HCT116 (cell line): ENCODE measurements around the gene CADPS2. TPM values are rescaled to one million over a fixed set of nuclear protein-coding genes. Genes with fewer than 3 reads are reported as not detected.

ENCODE experiments used
- ATAC-seq: fragments of 200-7000 bp; cut with Tn5 transposase; 2 replicates; pipeline ENCODE4 v1.9.1; 2020; ENCODE audit warnings: mild to moderate bottlenecking, moderate library complexity
- BruUV-seq: library from RNA; stranded (reverse); fragments of 400-500 nt; replicated peaks from 2 replicates; lab custom pipeline; 2021; lab: Mats Ljungman, UMichigan
- CTCF ChIA-PET: fragments of 300-600 bp; sonication (Branson Sonifier 250); formaldehyde crosslinking; loops from one replicate; lab custom pipeline; 2021; ENCODE audit warnings: antibody characterized with exemption; lab: Charles Lee
- POLR2A ChIA-PET: fragments of 300-600, 350-600 bp; sonication (Branson Sonifier 250); formaldehyde crosslinking; loops from one replicate; lab custom pipeline; 2021; ENCODE audit warnings: antibody characterized with exemption; lab: Charles Lee
- RAD21 ChIA-PET, 2 experiments: fragments of 300-600 bp; sonication (Branson Sonifier 250); formaldehyde crosslinking; loops; one replicate each; lab custom pipeline; 2023; ENCODE audit warnings: low total read pairs in 2 of 2; ENCODE audit not compliant: uncharacterized antibody in 2 of 2, unreplicated experiment in 2 of 2, low non-redundant PET in 1 of 2; lab: Charles Lee
- DNase-seq: peaks from one replicate; pipeline ENCODE4 v3.0.0-alpha.2; 2010; ENCODE audit warnings: low read depth, low spot score
- H2AFZ ChIP-seq: fragments of 200-600 bp; shearing (Covaris generic), sonication (generic); 2 replicates; pipeline ENCODE4 v1.6.1; 2017; ENCODE audit warnings: low read depth, mixed run types, mixed read lengths, antibody characterized with exemption, low read length; ENCODE audit not compliant: poor library complexity, severe bottlenecking
- H3K27ac ChIP-seq: 2 replicates; pipeline ENCODE4 v1.5.1; 2012; ENCODE audit warnings: low read depth, low read length
- H3K27me3 ChIP-seq: fragments of 200-600 bp; sonication (generic); 2 replicates; pipeline ENCODE4 v1.6.1; 2016; ENCODE audit warnings: mixed run types, low read length, mixed read lengths; ENCODE audit not compliant: insufficient read depth
- H3K36me3 ChIP-seq, 2 experiments: fragments of 200-500 bp in 1 of 2; fragments of 200-600 bp in 1 of 2; sonication (Bioruptor generic) in 1 of 2; sonication (generic) in 1 of 2; 2 replicates each; pipeline versions ENCODE4 v1.5.1 to v1.6.1; 2014 to 2016; ENCODE audit warnings: low read length in 2 of 2, inconsistent platforms in 1 of 2, mixed read lengths in 1 of 2, mixed run types in 1 of 2; ENCODE audit not compliant: insufficient read depth in 2 of 2, control insufficient read depth in 1 of 2
- H3K4me1 ChIP-seq, 2 experiments: fragments of 200-600 bp in 1 of 2; sonication (generic) in 1 of 2; 2 replicates each; pipeline versions ENCODE4 v1.5.1 to v1.6.1; 2012 to 2017; ENCODE audit warnings: low read length in 2 of 2, inconsistent platforms in 1 of 2, mild to moderate bottlenecking in 1 of 2, mixed read lengths in 1 of 2, mixed run types in 1 of 2, moderate library complexity in 1 of 2; ENCODE audit not compliant: insufficient read depth in 2 of 2, control insufficient read depth in 1 of 2
- H3K4me2 ChIP-seq: fragments of 200-600 bp; sonication (generic); 2 replicates; pipeline ENCODE4 v1.6.1; 2017; ENCODE audit warnings: mixed run types, low read length, mixed read lengths
- H3K4me3 ChIP-seq, 2 experiments: fragments of 200-600 bp in 1 of 2; sonication (generic) in 1 of 2; replicated peaks in 1 of 2; 2 replicates each; pipeline ENCODE4 v1.5.1; 2011 to 2016; ENCODE audit warnings: low read length in 2 of 2, control low read depth in 1 of 2, low read depth in 1 of 2, mild to moderate bottlenecking in 1 of 2, mixed read lengths in 1 of 2, mixed run types in 1 of 2
- H3K79me2 ChIP-seq: fragments of 200-600 bp; sonication (generic); 2 replicates; pipeline ENCODE4 v1.6.1; 2017; ENCODE audit warnings: mild to moderate bottlenecking, mixed run types, low read length, moderate library complexity, mixed read lengths; ENCODE audit not compliant: insufficient read depth
- H3K9ac ChIP-seq: fragments of 200-600 bp; sonication (generic); 2 replicates; pipeline ENCODE4 v1.6.1; 2016; ENCODE audit warnings: low read length, mixed read lengths
- H3K9me2 ChIP-seq: fragments of 200-600 bp; sonication (generic), shearing (Covaris generic); 2 replicates; pipeline ENCODE4 v1.6.1; 2017; ENCODE audit warnings: mixed run types, mild to moderate bottlenecking, moderate library complexity; ENCODE audit not compliant: insufficient read depth
- H3K9me3 ChIP-seq, 2 experiments: fragments of 200-500 bp in 1 of 2; fragments of 200-600 bp in 1 of 2; sonication (Bioruptor generic) in 1 of 2; sonication (generic) in 1 of 2; 2 replicates each; pipeline ENCODE4 v1.6.1; 2014 to 2017; ENCODE audit warnings: low read length in 2 of 2, mixed read lengths in 2 of 2, inconsistent platforms in 1 of 2, low read depth in 1 of 2, mild to moderate bottlenecking in 1 of 2, mixed run types in 1 of 2, moderate library complexity in 1 of 2; ENCODE audit not compliant: control insufficient read depth in 1 of 2, insufficient read depth in 1 of 2
- H4K20me1 ChIP-seq: fragments of 200-600 bp; sonication (generic), shearing (Covaris generic); 2 replicates; pipeline ENCODE4 v1.6.1; 2017; ENCODE audit warnings: mixed run types, mild to moderate bottlenecking, moderate library complexity; ENCODE audit not compliant: insufficient read depth
- CEBPB ChIP-seq: IDR thresholded peaks from 2 replicates; pipeline ENCODE4 v1.6.1; 2012; ENCODE audit warnings: low read depth
- CTCF ChIP-seq, 3 experiments: fragments of 200-600 bp in 1 of 3; sonication (generic) in 1 of 3; IDR thresholded peaks in 2 of 3; conservative IDR thresholded peaks in 1 of 3; 2 replicates each; pipeline ENCODE4 v1.5.1; 2012 to 2017; ENCODE audit warnings: low read depth in 2 of 3, low read length in 2 of 3, antibody characterized with exemption in 1 of 3, borderline replicate concordance in 1 of 3, control low read depth in 1 of 3, mild to moderate bottlenecking in 1 of 3, mixed read lengths in 1 of 3, mixed run types in 1 of 3, moderate library complexity in 1 of 3; ENCODE audit not compliant: insufficient read depth in 1 of 3
- EGR1 ChIP-seq: IDR thresholded peaks from 2 replicates; pipeline ENCODE4 v1.6.1; 2012; ENCODE audit warnings: low read depth
- EZH2phosphoT487 ChIP-seq: fragments of 200-600 bp; IDR thresholded peaks from 2 replicates; pipeline ENCODE4 v1.6.1; 2018; ENCODE audit warnings: antibody characterized with exemption, borderline replicate concordance
- RAD21 ChIP-seq: IDR thresholded peaks from 2 replicates; pipeline ENCODE4 v1.6.1; 2012; ENCODE audit warnings: low read depth, mild to moderate bottlenecking
- SIN3A ChIP-seq: IDR thresholded peaks from 2 replicates; pipeline ENCODE4 v1.6.1; 2012; ENCODE audit warnings: low read depth
- SRF ChIP-seq: IDR thresholded peaks from 2 replicates; pipeline ENCODE4 v1.6.1; 2012; ENCODE audit warnings: low read depth
- TCF7L2 ChIP-seq: IDR thresholded peaks from 2 replicates; pipeline ENCODE4 v1.7.0; 2011; ENCODE audit warnings: borderline replicate concordance, inconsistent platforms; ENCODE audit not compliant: insufficient read depth, insufficient read length; ENCODE audit errors: extremely low read depth
- YY1 ChIP-seq: IDR thresholded peaks from 2 replicates; pipeline ENCODE4 v1.6.1; 2011; ENCODE audit warnings: low read length, low read depth, moderate library complexity, mild to moderate bottlenecking; ENCODE audit not compliant: insufficient replicate concordance; ENCODE audit errors: extremely low read depth
- ZBTB33 ChIP-seq: IDR thresholded peaks from 2 replicates; pipeline ENCODE4 v1.6.1; 2011; ENCODE audit warnings: mild to moderate bottlenecking, low read length, moderate library complexity; ENCODE audit not compliant: insufficient replicate concordance; ENCODE audit errors: extremely low read depth
- ZFX ChIP-seq: fragments of 450-650 bp; IDR thresholded peaks from 2 replicates; pipeline ENCODE4 v1.6.1; 2017
- intact Hi-C: fragments of 100-400 bp; cut with micrococcal nuclease; formaldehyde crosslinking; loops from 2 replicates; pipeline ENCODE4 v1.10.0; 2022
- total RNA-seq: library from RNA; stranded (reverse); gene quantifications from one replicate; pipeline ENCODE4 v1.2.1, GENCODE V29; 2021; ENCODE audit not compliant: unreplicated experiment
- TF ChIP-seq, protein P1 (sequence below): IDR thresholded peaks from 2 replicates; pipeline ENCODE4 v1.6.1; 2012

The CADPS2 gene
- total RNA-seq, 1 experiment from 2014 or later: 7.5 TPM

DNA sequence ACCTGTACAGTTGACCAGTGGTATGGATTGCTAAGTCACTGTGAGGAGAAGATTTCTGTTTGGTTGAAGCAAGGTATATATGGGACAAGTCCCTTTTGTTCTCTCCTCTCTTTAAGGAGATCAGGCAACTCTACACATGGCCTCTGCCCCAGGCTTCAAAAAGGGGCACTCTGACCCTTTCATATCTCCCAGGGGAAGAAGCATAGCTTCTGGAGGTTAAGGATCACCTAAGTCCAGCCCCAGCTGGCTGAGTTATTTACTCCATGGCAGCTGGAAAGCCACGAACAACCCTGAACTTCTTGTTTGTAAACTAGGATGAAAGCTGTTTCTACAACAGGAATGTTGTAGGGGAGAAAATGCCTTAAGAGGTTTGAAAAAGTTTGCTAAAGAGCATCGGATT is 452.5 kb downstream of the CADPS2 start:
- no TSS peak for BruUV-seq
- H2AFZ ChIP-seq: no peak overlapping the region

GRCh38 chr7:122430710-122431109 is 455.6 kb downstream of the CADPS2 start:
- H3K9ac ChIP-seq: no peak overlapping the region
- DNase-seq: no peak
- no peak for ATAC-seq
- no peak overlapping the region for H3K4me3 ChIP-seq
- CTCF ChIA-PET: no interaction called here
- no peaks in the 10 kb centered on the region for H3K9me3 ChIP-seq
- no peak overlapping the region for H3K27ac ChIP-seq
- POLR2A ChIA-PET: no interaction called here
- H3K4me2 ChIP-seq: no peak overlapping the region
- no peaks in the 10 kb centered on the region for H3K27me3 ChIP-seq
- intact Hi-C loops: no loop called here
- BruUV-seq: no TSS peak
- H3K9me2 ChIP-seq: no peaks in the 10 kb centered on the region
- RAD21 ChIA-PET: no interaction called here
- H3K4me1 ChIP-seq: no peaks in the 10 kb centered on the region
- no peak overlapping the region for H2AFZ ChIP-seq
- H3K36me3 ChIP-seq: no peaks in the 10 kb centered on the region
- H4K20me1 ChIP-seq: no peaks in the 10 kb centered on the region
- H3K79me2 ChIP-seq: no peaks in the 10 kb centered on the region
- TF ChIP-seq, protein P1, sequence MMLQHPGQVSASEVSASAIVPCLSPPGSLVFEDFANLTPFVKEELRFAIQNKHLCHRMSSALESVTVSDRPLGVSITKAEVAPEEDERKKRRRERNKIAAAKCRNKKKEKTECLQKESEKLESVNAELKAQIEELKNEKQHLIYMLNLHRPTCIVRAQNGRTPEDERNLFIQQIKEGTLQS: no peak
- no peak for TF ChIP-seq SIN3A
- no peak for TF ChIP-seq RAD21
- no peak for TF ChIP-seq ZBTB33
- TF ChIP-seq YY1: no peak
- TF ChIP-seq SRF: no peak

More for the DNA sequence above, 452.5 kb downstream of the CADPS2 start:
- Histone ChIP-seq H3K27me3 (no peaks in the 10 kb centered on the region), H3K27ac (no peak overlapping the region), H3K9ac (no peak overlapping the region), H4K20me1 (no peaks in the 10 kb centered on the region), H3K9me3 (no peaks in the 10 kb centered on the region), H3K79me2 (no peaks in the 10 kb centered on the region), H3K36me3 (no peaks in the 10 kb centered on the region), H3K4me3 (no peak overlapping the region), H3K4me2 (no peak overlapping the region), H3K4me1 (no peaks in the 10 kb centered on the region), H3K9me2 (no peaks in the 10 kb centered on the region)
- intact Hi-C loops: no loop called here
- ChIA-PET RAD21 (no interaction called here), CTCF (no interaction called here), POLR2A (no interaction called here)
- DNase-seq (no peak), ATAC-seq (no peak)
- no peak for TF ChIP-seq CTCF (IDR thresholded peaks at IDR 0.05 in 2 of 3, conservative IDR thresholded peaks at IDR 0.05 in 1 of 3; ENCODE audit: borderline replicate concordance in 1 of 3, insufficient read depth in 1 of 3, low read depth in 2 of 3, low read length in 2 of 3)
- no peak for TF ChIP-seq TCF7L2
- no peak for TF ChIP-seq ZFX
- no peak for TF ChIP-seq CEBPB
- no peak for TF ChIP-seq EGR1
- TF ChIP-seq EZH2phosphoT487: no peak
